Pancreas (tissue), 10 donors: ENCODE measurements around the gene GALNT10. TPM values are rescaled to one million over a fixed set of nuclear protein-coding genes. Genes with fewer than 3 reads are reported as not detected.
A peak's percentile ranks its signal among the peaks of the same experiment; 100 is the strongest.
"Not testable (repeated sequence)": the region's sequence is repeated elsewhere in the genome, so short reads cannot be mapped to it uniquely, and the experiment has no call there.

ENCODE experiments used
- ATAC-seq, 4 donors: fragments of 200-7000 bp; cut with Tn5 transposase; one replicate each; pipeline versions ENCODE4 v1.8.0 to v1.9.1; 2020; ENCODE audit warnings: mild to moderate bottlenecking in 4 of 4, moderate library complexity in 4 of 4
- DNase-seq, 6 donors: peaks; one replicate each; pipeline ENCODE4 v3.0.0-alpha.2; 2020
- FAIRE-seq: peaks from 2 replicates; lab custom pipeline; 2012; peaks lifted over from hg19 to GRCh38; lab: Jason Lieb, UNC
- H3K27ac ChIP-seq, 4 donors: fragments of 200-600 bp; sonication (generic); 1 replicate in 3 of 4; 2 replicates in 1 of 4; pipeline versions ENCODE4 v1.5.0 to v1.8.0; 2020
- H3K27me3 ChIP-seq, 4 donors: fragments of 200-600 bp; one replicate each; pipeline ENCODE4 v1.8.0; 2021
- H3K36me3 ChIP-seq, 3 donors: fragments of 200-600 bp; sonication (generic) in 1 of 3; one replicate each; pipeline versions ENCODE4 v1.5.0 to v1.8.0; 2020 to 2021
- H3K4me1 ChIP-seq, 3 donors: fragments of 200-600 bp; one replicate each; pipeline ENCODE4 v1.8.0; 2021
- H3K4me3 ChIP-seq, 4 donors: fragments of 200-600 bp; sonication (generic) in 2 of 4; one replicate each; pipeline versions ENCODE4 v1.5.0 to v1.8.0; 2020 to 2021
- H3K9me3 ChIP-seq, 4 donors: fragments of 200-600 bp; one replicate each; pipeline ENCODE4 v1.8.0; 2021
- CTCF ChIP-seq, 4 donors: fragments of 200-600 bp; sonication (generic) in 3 of 4; IDR thresholded peaks; one replicate each; pipeline versions ENCODE4 v1.5.0 to v1.8.0; 2021; ENCODE audit warnings: antibody characterized with exemption in 4 of 4
- WGBS, 2 donors: extraction: QIAGEN DNeasy Blood & Tissue Kit; methylation state at CpG; one replicate each; pipeline ENCODE4 v1.1.7; 2013; 5-methylcytosine and 5-hydroxymethylcytosine counted together
- intact Hi-C, 3 donors: fragments of 100-400 bp; cut with DNase I; formaldehyde crosslinking; loops; one replicate each; pipeline versions ENCODE4 v1.11.1 to v1.14.2; 2022
- polyA plus RNA-seq, 2 donors: library from polyadenylated mRNA; stranded (reverse); fragments of 200-250 nt; gene quantifications; one replicate each; pipeline ENCODE4 v1.2.3, GENCODE V29; 2013
- total RNA-seq, 6 donors: library from RNA; stranded (reverse); fragmentation: NEBNext Ultra II Directional in 4 of 6; extraction: Animal tissue kit (Norgen Biotek cat#: 25700) in 4 of 6; gene quantifications; one replicate each; pipeline versions ENCODE4 v1.2.1 to v1.2.4, GENCODE V29; 2021 to 2023
- donor health status: healthy with polysubstance abuse.
- donor health status: DM: no; HTN: no; CAD: no; lungs with moderate emphysema.
- donor health status: DM: no; HTN: no; CAD: no.
- donor health status: control.
- donor health status: control.
- donor health status: Bipolar disorder and iron deficiency.
- donor health status: DM: yes; HTN: yes; CAD: no.
- donor health status: DM: no; HTN: no; CAD: no.
- donor health status: DM: no; HTN: no; CAD: no.
- donor health status: DM: yes; HTN: yes; CAD: no.

Gene GALNT10
- total and polyA plus RNA-seq, 8 donors, result 4.4 to 23.1 (median 13.4) TPM

DNA sequence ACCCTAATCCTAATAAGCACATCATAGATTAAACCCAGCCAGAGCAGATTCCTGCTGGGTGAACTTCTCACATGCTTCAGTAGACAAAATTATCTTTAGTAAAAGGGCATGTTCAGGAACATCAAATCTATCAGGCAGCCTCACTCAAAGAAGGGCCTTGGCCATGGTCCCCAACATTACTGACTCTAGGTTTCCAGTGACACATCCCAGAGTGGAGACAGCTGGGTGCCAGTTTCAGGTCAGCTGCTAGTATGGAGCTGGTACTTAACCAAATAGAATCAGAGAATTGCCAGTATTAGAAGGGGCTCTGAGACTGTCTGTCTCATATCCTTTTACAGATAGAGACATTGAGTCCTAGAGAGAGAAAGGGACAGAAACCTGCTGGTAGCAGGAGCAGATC, 44.1 kb upstream of the GALNT10 start:
- no peak for DNase-seq
- Histone ChIP-seq H3K27ac (no peak overlapping the region), H3K4me3 (no peak overlapping the region), H3K9me3 (no peaks in the 10 kb centered on the region), H3K4me1 (peaks cover 0 to 4% (median 0%) of the 10 kb centered on the region in 3 donors), H3K27me3 (no peaks in the 10 kb centered on the region), H3K36me3 (no peaks in the 10 kb centered on the region)
- TF ChIP-seq CTCF (IDR thresholded peaks at IDR 0.05), result no peak
- ATAC-seq, result no peak
- FAIRE-seq, result no peak
- intact Hi-C loops, result no loop called here

GRCh38 chr5:154147666-154148065, 42.9 kb upstream of the GALNT10 start:
- no peaks in the 10 kb centered on the region for H3K9me3 ChIP-seq
- FAIRE-seq (no peak), DNase-seq (no peak), ATAC-seq (no peak)
- no peak overlapping the region for H3K4me3 ChIP-seq
- H3K36me3 ChIP-seq, result no peaks in the 10 kb centered on the region
- WGBS, 2 donors, result 86 to 91% methylated on average over 2 of the region's 2 CpGs
- no peak overlapping the region for H3K27ac ChIP-seq
- no peaks in the 10 kb centered on the region for H3K27me3 ChIP-seq
- intact Hi-C loops, result no loop called here
- TF ChIP-seq CTCF (IDR thresholded peaks at IDR 0.05), result no peak
- peaks cover 0 to 4% (median 0%) of the 10 kb centered on the region in 3 donors for H3K4me1 ChIP-seq

DNA sequence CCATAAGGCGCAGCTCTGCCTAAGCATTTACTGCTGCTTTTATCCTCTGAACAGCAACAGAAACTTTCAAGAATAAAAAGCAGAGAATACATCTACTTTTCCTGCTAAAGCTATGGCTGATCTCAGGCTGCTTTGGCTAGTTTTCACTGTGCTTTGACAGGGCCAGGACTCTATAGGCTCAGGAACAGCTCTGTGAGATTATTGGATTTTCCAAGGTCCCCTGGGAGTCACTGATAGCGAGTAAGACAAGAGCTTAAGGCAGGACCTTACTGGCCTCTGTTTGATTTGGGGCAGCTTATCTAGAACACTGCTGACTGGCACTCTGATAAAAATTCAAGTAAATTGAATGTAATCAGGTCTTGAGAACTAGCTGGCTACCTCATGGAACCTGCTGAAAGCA, 40.1 kb upstream of the GALNT10 start:
- WGBS, 2 donors, result 47 to 53% methylated on average over 2 of the region's 2 CpGs
- H3K27me3 ChIP-seq, H3K27ac ChIP-seq, H3K9me3 ChIP-seq, DNase-seq, H3K4me3 ChIP-seq, H3K36me3 ChIP-seq, FAIRE-seq, H3K4me1 ChIP-seq, intact Hi-C loops: not testable (repeated sequence)
- peak in 3 of 4 donors; percentile 37 to 78 (median 63) for ATAC-seq

- Histone ChIP-seq H3K27ac (no peak overlapping the region), H3K36me3 (no peaks in the 10 kb centered on the region), H3K9me3 (no peaks in the 10 kb centered on the region), H3K27me3 (peaks cover 0 to 4% (median 0%) of the 10 kb centered on the region in 4 donors), H3K4me1 (no peaks in the 10 kb centered on the region), H3K4me3 (no peak overlapping the region)
- no peak for TF ChIP-seq CTCF (IDR thresholded peaks at IDR 0.05)
- ATAC-seq (no peak), FAIRE-seq (no peak), DNase-seq (no peak)
- 54 to 62% methylated on average over 6 of the region's 6 CpGs for WGBS, 2 donors
- intact Hi-C loops, result no loop called here
These were observed 32.8 kb upstream of the GALNT10 start for GRCh38 chr5:154157483-154158378.

GRCh38 chr5:154158379-154158737, 32.2 kb upstream of the GALNT10 start:
- no peaks in the 10 kb centered on the region for H3K4me1 ChIP-seq
- H3K27me3 ChIP-seq, result peaks cover 0 to 4% (median 0%) of the 10 kb centered on the region in 4 donors
- intact Hi-C loops, result no loop called here
- 30 to 48% methylated on average over 1 of the region's 1 CpG for WGBS, 2 donors
- ATAC-seq, result no peak
- H3K9me3 ChIP-seq, result no peaks in the 10 kb centered on the region
- H3K36me3 ChIP-seq, result no peaks in the 10 kb centered on the region
- no peak for TF ChIP-seq CTCF (IDR thresholded peaks at IDR 0.05)
- no peak overlapping the region for H3K4me3 ChIP-seq
- no peak for FAIRE-seq
- no peak overlapping the region for H3K27ac ChIP-seq
- DNase-seq, result no peak
